Measurements from ENCODE around the gene DGKI.

GRCh38 chr7:137597856-137598255 lies 248.9 kb downstream of the DGKI start:
- TF ChIP-seq CTCF (IDR thresholded peaks at IDR 0.05) (no peak), EZH2 (IDR thresholded peaks at IDR 0.05) (no peak)

Data from neural progenitor cell (in vitro differentiated cells).